Jurkat, Clone E6-1 (cell line): ENCODE results near the gene DDIT4L.
"Not testable (repeated sequence)": the region's sequence is repeated elsewhere in the genome, so short reads cannot be mapped to it uniquely, and the experiment has no call there.

Experiments used
- DNase-seq: peaks from one replicate; pipeline ENCODE4 v3.0.0-alpha.2; 2011; ENCODE audit warnings: low read depth, low spot score
- H3K4me3 ChIP-seq: 2 replicates; pipeline ENCODE4 v1.5.1; 2011; ENCODE audit warnings: mild to moderate bottlenecking, low read length, control low read depth, moderate library complexity

The DDIT4L gene

DNA sequence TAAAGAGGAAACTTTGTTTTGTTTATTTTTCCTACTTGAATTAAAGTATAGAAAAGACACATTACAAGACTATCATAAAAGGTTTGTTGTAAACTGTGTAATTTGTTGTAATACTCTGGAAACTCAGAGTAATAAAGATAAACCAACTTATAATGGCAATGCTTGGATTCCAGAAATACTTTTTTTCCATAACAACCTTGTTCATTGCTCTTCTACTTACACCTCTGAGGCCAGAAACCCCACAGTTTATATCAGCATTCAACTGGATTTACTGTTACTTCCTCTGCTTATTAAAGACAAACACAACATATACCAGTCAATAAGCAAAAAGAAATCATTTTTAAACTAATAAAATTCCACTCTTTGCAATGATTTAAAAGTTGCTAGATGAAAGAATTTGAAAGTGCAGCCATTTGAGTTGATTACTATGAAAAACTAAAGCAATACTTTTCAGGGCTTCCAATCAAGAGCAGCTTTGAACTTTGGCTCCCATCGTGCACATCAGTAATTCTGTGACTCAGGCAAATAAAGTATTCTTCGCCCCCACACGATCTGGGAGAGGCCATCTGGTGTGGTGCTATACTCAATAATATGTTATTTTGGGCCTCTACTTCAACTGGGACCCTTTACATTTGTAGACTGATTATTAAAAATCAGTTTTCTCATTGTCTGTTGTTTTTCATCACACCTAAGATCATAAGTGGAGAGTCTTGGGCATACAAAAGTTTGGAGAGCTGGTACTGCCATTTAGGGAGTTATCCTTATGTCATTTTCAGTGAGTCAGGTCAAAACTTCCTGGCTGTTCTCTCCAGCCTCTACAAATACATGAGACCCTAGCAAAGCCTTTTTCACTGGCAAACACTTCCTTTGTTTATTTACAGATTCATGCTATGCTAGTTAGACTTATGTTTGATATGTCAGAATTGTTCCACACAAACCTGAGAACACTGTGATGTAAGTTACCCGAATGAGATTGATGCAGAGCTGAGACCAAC, 20.5 kb downstream of the DDIT4L start:
- DNase-seq, result no peak
- H3K4me3 ChIP-seq, result no peak overlapping the region

GRCh38 chr4:100168521-100168920, 21.7 kb downstream of the DDIT4L start:
- no peak for DNase-seq

GRCh38 chr4:100166297-100167039, 23.8 kb downstream of the DDIT4L start:
- no peak overlapping the region for H3K4me3 ChIP-seq
- DNase-seq, result no peak

More at GRCh38 chr4:100168521-100168920, 21.7 kb downstream of the DDIT4L start:
- H3K4me3 ChIP-seq, result no peak overlapping the region

DNA sequence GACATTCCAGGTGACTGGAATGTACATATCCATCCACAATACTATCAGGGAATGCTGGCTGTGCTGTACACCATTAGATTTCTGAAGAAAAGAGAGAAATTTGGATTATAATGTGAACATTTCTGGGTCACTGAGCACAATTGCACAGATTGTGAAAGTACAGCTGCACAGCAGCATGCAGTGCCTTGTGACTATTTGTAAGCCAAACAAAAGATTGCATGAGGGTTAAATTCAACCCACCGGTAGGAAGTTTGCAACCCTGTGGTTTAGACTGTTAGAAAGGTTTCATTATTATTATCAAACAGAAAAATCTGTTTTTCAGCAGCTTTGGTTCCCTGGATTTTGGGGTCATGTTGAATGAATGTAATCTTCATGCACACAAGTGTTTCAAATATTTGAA, 24.5 kb downstream of the DDIT4L start:
- H3K4me3 ChIP-seq, result no peak overlapping the region
- peak; percentile 78 for DNase-seq

DNA sequence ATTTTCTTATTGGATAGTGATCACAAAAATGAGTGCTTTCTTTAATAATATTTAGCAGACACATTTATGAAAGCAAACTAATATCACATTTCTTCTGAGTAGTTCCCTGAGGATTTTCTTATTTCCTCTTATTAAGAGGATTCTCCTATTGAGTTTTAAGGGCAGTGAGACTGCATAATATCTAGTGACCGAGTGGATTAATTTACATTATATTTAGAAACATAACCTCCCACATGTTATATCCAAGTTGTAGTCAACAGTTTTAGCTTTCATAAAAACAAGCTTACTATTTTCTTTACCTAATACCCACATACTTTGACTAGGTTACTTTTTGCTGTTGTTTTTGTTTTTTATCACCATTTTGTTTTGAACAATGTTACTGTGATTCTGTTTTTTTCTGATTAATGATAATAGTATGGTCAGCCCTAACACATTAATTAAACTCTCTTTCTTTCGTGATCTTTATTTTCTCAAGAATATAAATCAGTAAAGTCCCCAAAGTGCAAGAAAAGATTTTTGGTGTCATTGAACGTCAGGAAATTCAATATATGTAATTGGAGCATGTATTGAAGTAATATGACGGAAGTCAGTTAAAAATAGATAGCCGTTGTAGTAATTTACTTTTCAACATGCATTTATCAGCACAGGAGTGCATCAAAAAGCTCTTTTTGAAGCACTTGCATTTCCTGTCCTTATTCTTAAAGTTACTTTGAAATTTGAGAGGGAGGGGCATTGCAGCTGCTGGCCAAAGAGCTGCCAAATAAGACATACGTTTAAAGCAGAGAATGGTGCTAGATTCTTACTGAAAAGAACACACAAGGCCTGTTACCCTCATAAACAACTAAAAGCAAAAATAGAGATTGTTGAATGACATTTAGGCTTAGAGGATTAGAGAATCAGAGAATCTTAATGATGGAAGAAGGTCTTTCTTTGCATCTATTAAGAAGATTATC, 25.2 kb downstream of the DDIT4L start:
- no peak for DNase-seq
- H3K4me3 ChIP-seq, result no peak overlapping the region

GRCh38 chr4:100162027-100162685, 28.1 kb downstream of the DDIT4L start:
- no peak overlapping the region for H3K4me3 ChIP-seq
- no peak for DNase-seq

DNA sequence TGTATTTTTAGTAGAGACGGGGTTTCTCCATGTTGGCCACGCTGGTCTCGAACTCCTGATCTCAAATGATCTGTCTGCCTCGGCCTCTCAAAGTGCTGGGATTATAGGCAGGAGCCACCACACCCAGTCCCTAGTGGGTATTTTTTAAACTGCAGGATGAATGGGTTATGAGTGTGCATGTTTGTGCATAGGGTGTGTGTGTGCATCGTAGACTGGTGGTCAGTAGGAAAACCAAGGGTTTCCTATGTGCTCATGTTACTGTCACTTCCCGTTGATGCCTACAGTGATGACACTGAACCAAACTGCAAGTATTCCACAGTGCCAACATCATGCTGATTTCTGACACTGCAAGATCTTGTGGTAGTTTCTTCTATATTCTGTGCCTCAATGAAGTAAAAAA, 41.1 kb downstream of the DDIT4L start:
- no peak for DNase-seq
- H3K4me3 ChIP-seq, result no peak overlapping the region

DNA sequence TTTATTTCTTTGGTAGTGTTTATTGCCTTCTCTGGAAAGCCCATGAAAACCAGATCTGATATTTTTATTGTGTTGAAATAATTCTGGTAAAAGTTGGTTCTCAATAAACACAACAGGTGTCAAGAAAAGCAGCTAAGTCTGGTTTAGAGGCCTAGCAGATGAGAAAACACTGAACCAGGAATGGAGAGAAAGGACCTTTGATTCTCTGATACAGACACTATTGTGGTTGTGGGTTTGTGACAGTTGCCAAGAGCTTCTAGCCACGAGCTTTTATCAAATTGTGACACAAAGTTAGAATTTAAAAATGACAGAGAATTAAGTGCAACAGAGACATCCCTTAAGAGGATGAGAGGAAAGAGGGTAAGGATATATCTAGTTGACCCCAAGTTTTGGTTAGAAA, 42.6 kb downstream of the DDIT4L start:
- DNase-seq, result peak; percentile 95
- no peak overlapping the region for H3K4me3 ChIP-seq

DNA sequence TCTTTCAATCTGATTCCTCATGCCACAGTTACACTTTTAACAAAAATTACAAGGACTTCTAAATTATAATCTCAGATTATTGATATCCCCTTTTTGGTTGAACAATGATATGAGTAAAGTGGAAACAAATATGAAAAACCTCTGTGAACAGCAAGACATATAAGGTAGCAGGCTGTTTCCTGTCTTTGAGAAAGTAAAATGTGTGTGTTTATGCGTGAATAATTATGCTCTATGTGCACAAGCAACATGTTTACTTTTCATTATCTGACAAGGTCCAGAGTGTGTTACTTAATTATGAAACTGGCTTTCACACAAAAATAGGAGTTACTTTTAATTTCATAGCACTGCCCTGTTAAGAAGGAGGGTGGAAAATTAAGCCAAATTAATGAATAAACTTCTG, 43.1 kb downstream of the DDIT4L start:
- no peak for DNase-seq
- no peak overlapping the region for H3K4me3 ChIP-seq

DNA sequence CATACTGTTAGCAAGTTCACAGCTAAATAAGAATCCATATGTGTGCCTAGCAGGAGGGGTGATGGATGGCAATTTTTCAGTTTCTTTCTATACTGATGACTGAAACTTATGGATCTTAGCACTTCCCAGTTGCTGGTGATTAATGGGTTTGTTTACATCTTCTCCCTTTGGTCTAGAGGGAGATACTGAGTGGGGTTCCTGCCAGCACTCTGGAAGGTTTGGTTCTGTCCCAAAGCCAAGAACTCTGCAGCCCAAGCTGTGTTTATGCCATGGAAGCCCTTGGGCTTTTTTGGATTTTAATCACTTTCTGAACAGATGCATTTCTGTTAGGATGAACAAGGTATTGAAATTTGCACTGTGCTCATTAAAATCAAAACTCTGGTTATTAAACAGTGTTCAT, 43.5 kb downstream of the DDIT4L start:
- no peak for DNase-seq
- H3K4me3 ChIP-seq, result no peak overlapping the region

GRCh38 chr4:100137320-100137719, 52.9 kb downstream of the DDIT4L start:
- not testable (repeated sequence) for DNase-seq, H3K4me3 ChIP-seq
